ENCODE data around the gene UNC80. TPM values are rescaled to one million over a fixed set of nuclear protein-coding genes. Genes with fewer than 3 reads are reported as not detected.

UNC80 gene
- total and polyA plus RNA-seq, 2 of the 13 experiments (the other 11 are each of a cell fraction or from before 2014, with no cell fraction given): not detected

GRCh38 chr2:209771474-209772289, at the start of gene UNC80 (continued):
- no peak for TF ChIP-seq HNF1A (IDR thresholded peaks at IDR 0.05; ENCODE audit: low read depth)
- peak; percentile 52; the same call in 1 of the 2 replicates for TF ChIP-seq HNF1A (CRISPR knock-in tag; IDR thresholded peaks at IDR 0.05; ENCODE audit: borderline replicate concordance)
- TF ChIP-seq, protein P1, sequence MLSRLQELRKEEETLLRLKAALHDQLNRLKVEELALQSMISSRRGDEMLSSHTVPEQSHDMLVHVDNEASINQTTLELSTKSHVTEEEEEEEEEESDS (CRISPR knock-in tag; IDR thresholded peaks at IDR 0.05; ENCODE audit: borderline replicate concordance): peak; percentile 77; the same call in 1 of the 2 replicates
- TF ChIP-seq TAF1 (CRISPR knock-in tag; IDR thresholded peaks at IDR 0.05): peak; percentile 59
- no peak for TF ChIP-seq ZNF33A (CRISPR knock-in tag; IDR thresholded peaks at IDR 0.05; ENCODE audit: borderline replicate concordance)
- no peak for TF ChIP-seq ZNF567 (CRISPR knock-in tag; IDR thresholded peaks at IDR 0.05; ENCODE audit: borderline replicate concordance)
- no peak for TF ChIP-seq NFE2L2 (IDR thresholded peaks at IDR 0.05; ENCODE audit: low read length)
- TF ChIP-seq ISL2 (CRISPR knock-in tag; IDR thresholded peaks at IDR 0.05): peak; percentile 79; the same call in 1 of the 2 replicates
- TF ChIP-seq ZNF564 (CRISPR knock-in tag; IDR thresholded peaks at IDR 0.05): peak; percentile 98
- TF ChIP-seq ELF4 (CRISPR knock-in tag; IDR thresholded peaks at IDR 0.05; ENCODE audit: borderline replicate concordance): no peak
- TF ChIP-seq PHF21A (CRISPR knock-in tag; IDR thresholded peaks at IDR 0.05): no peak
- TF ChIP-seq, protein P2, sequence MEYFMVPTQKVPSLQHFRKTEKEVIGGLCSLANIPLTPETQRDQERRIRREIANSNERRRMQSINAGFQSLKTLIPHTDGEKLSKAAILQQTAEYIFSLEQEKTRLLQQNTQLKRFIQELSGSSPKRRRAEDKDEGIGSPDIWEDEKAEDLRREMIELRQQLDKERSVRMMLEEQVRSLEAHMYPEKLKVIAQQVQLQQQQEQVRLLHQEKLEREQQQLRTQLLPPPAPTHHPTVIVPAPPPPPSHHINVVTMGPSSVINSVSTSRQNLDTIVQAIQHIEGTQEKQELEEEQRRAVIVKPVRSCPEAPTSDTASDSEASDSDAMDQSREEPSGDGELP (IDR thresholded peaks at IDR 0.05; ENCODE audit: borderline replicate concordance, low read depth): no peak
- TF ChIP-seq ZNF20 (CRISPR knock-in tag; IDR thresholded peaks at IDR 0.05): 0 out of 2 replicates have a peak, but pooled peaks have one; percentile 68
- TF ChIP-seq ZNF24 (IDR thresholded peaks at IDR 0.05): no peak
- TF ChIP-seq, protein P3, sequence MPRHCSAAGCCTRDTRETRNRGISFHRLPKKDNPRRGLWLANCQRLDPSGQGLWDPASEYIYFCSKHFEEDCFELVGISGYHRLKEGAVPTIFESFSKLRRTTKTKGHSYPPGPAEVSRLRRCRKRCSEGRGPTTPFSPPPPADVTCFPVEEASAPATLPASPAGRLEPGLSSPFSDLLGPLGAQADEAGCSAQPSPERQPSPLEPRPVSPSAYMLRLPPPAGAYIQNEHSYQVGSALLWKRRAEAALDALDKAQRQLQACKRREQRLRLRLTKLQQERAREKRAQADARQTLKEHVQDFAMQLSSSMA (CRISPR knock-in tag; IDR thresholded peaks at IDR 0.05): peak; percentile 84; the same call in 1 of the 2 replicates
- peak; percentile 81 for TF ChIP-seq FOXM1 (CRISPR knock-in tag; IDR thresholded peaks at IDR 0.05)
- TF ChIP-seq SOX6 (IDR thresholded peaks at IDR 0.05): no peak
- TF ChIP-seq SOX6 (CRISPR knock-in tag; IDR thresholded peaks at IDR 0.05): peak; percentile 56
- TF ChIP-seq ZKSCAN5 (CRISPR knock-in tag; IDR thresholded peaks at IDR 0.05): no peak
- peak; percentile 56 for TF ChIP-seq ZNF121 (CRISPR knock-in tag; IDR thresholded peaks at IDR 0.05)
- TF ChIP-seq PCBP1 (IDR thresholded peaks at IDR 0.05; ENCODE audit: borderline replicate concordance, low read depth, low read length): no peak
- peak; percentile 84 for TF ChIP-seq ARNTL (CRISPR knock-in tag; IDR thresholded peaks at IDR 0.05)
